Keratinocyte (primary cell): ENCODE data around the gene ZBTB33. TPM values are rescaled to one million over a fixed set of nuclear protein-coding genes. Genes with fewer than 3 reads are reported as not detected.

Experiments used
- DNase-seq: peaks from one replicate; pipeline ENCODE4 v3.0.0-alpha.2; 2011; ENCODE audit warnings: low read depth, missing footprints, low spot score
- FAIRE-seq: peaks from 2 replicates; lab custom pipeline; 2011; peaks lifted over from hg19 to GRCh38; lab: Jason Lieb, UNC
- H2AFZ ChIP-seq: 2 replicates; pipeline ENCODE4 v1.6.0; 2012; ENCODE audit warnings: low read length, control low read depth, inconsistent platforms; ENCODE audit not compliant: control insufficient read depth
- H3K27ac ChIP-seq: 2 replicates; pipeline ENCODE4 v1.5.1; 2011; ENCODE audit warnings: low read length; ENCODE audit not compliant: control insufficient read depth, insufficient read depth
- H3K27me3 ChIP-seq: 3 replicates; pipeline ENCODE4 v1.6.0; 2011; ENCODE audit warnings: low read length; ENCODE audit not compliant: control insufficient read depth, insufficient read depth; ENCODE audit errors: extremely low read depth
- H3K36me3 ChIP-seq, 2 experiments: 2 replicates in 1 of 2; 3 replicates in 1 of 2; pipeline ENCODE4 v1.5.1; 2011; ENCODE audit warnings: low read length in 2 of 2, mild to moderate bottlenecking in 1 of 2; ENCODE audit not compliant: control insufficient read depth in 2 of 2, insufficient read depth in 2 of 2; ENCODE audit errors: extremely low read depth in 1 of 2
- H3K4me1 ChIP-seq: 3 replicates; pipeline ENCODE4 v1.5.1; 2011; ENCODE audit warnings: low read length; ENCODE audit not compliant: control insufficient read depth, insufficient read depth; ENCODE audit errors: extremely low read depth
- H3K4me2 ChIP-seq: 3 replicates; pipeline ENCODE4 v1.6.0; 2011; ENCODE audit warnings: low read depth, low read length; ENCODE audit not compliant: control insufficient read depth, insufficient read depth; ENCODE audit errors: extremely low read depth
- H3K4me3 ChIP-seq, 3 experiments: fragments of 200-600 bp in 1 of 3; sonication (generic) in 1 of 3; 2 replicates in 2 of 3; 3 replicates in 1 of 3; pipeline ENCODE4 v1.5.1; 2011 to 2016; ENCODE audit warnings: low read length in 3 of 3, mild to moderate bottlenecking in 3 of 3, control low read depth in 2 of 3, inconsistent platforms in 1 of 3, low read depth in 1 of 3, mixed read lengths in 1 of 3, mixed run types in 1 of 3, moderate library complexity in 1 of 3; ENCODE audit not compliant: control insufficient read depth in 2 of 3, insufficient read depth in 2 of 3; ENCODE audit errors: extremely low read depth in 1 of 3
- H3K79me2 ChIP-seq: 2 replicates; pipeline ENCODE4 v1.6.0; 2012; ENCODE audit warnings: low read length; ENCODE audit not compliant: control insufficient read depth, insufficient read depth
- H3K9ac ChIP-seq: 3 replicates; pipeline ENCODE4 v1.6.0; 2011; ENCODE audit warnings: low read length; ENCODE audit not compliant: control insufficient read depth, insufficient read depth; ENCODE audit errors: extremely low read depth
- H3K9me1 ChIP-seq: 3 replicates; pipeline ENCODE4 v1.6.0; 2011; ENCODE audit warnings: low read length; ENCODE audit not compliant: control insufficient read depth, insufficient read depth; ENCODE audit errors: extremely low read depth
- H3K9me3 ChIP-seq: 2 replicates; pipeline ENCODE4 v1.5.1; 2012; ENCODE audit warnings: low read depth, low read length; ENCODE audit not compliant: control insufficient read depth
- H4K20me1 ChIP-seq: 3 replicates; pipeline ENCODE4 v1.6.0; 2011; ENCODE audit warnings: low read length; ENCODE audit not compliant: control insufficient read depth, insufficient read depth; ENCODE audit errors: extremely low read depth
- EZH2 ChIP-seq: IDR thresholded peaks from one replicate; pipeline ENCODE4 v1.6.1; 2012; ENCODE audit warnings: inconsistent platforms, mild to moderate bottlenecking, low read length, moderate library complexity
- dilution Hi-C: fragments of 300-500 bp; cut with MboI; formaldehyde crosslinking; loops from one replicate; pipeline ENCODE4 v1.7.0; 2020; ENCODE audit warnings: low sequenced_read_pairs; ENCODE audit not compliant: extremely low pct_ligation_motif_present
- polyA plus RNA-seq, 5 experiments: library from polyadenylated mRNA; depleted of rRNA in 3 of 5; stranded (reverse) in 3 of 5; stranded (forward) in 1 of 5; unstranded in 1 of 5; fragments of >200 nt; gene quantifications; 1 replicate in 1 of 5; 2 replicates in 3 of 5; 3 replicates in 1 of 5; pipeline versions ENCODE4 v1.2.1 to v1.2.3, GENCODE V29; 2011 to 2012; ENCODE audit warnings: missing spikeins in 2 of 5, low read depth in 1 of 5, low replicate concordance in 1 of 5
- TF ChIP-seq, protein P1 (sequence below), 3 experiments: IDR thresholded peaks in 1 of 3; conservative IDR thresholded peaks in 1 of 3; optimal IDR thresholded peaks in 1 of 3; 2 replicates in 2 of 3; 3 replicates in 1 of 3; pipeline versions ENCODE3 to v1.5.1; 2011; ENCODE audit warnings: low read length in 3 of 3, mild to moderate bottlenecking in 3 of 3, moderate library complexity in 2 of 3, control low read depth in 1 of 3, inconsistent platforms in 1 of 3; ENCODE audit not compliant: insufficient read depth in 2 of 3; ENCODE audit errors: extremely low read depth in 1 of 3

The ZBTB33 gene
- polyA plus RNA-seq, 1 donor (not counting 4 experiments of a cell fraction or from before 2014, with no cell fraction given): 13.4 TPM

DNA sequence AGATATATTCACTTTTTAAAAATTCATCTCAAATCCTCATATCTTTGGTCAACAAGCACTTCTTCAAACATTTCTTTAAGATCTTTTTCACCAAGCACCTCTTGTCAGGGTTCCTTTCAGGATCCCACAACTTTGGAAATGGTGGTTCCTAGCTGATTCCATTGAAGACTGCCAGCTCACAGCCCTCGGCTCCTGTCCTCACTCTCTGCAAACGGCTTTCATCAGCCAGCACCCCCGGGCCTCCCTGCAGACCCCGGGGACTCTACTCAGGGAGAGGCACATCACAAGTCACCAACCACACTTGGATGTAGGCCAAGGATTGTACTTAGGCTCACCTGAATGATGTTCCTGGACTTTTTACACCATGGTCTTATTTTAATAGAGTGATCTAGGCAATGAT lies 20.0 kb downstream of the ZBTB33 start:
- no peak for FAIRE-seq
- Histone ChIP-seq H3K27ac (no peak overlapping the region), H2AFZ (no peak overlapping the region), H3K9ac (no peak overlapping the region), H3K27me3 (no peaks in the 10 kb centered on the region), H3K4me1 (peaks cover 5% of the 10 kb centered on the region), H3K79me2 (no peaks in the 10 kb centered on the region), H3K9me1 (no peaks in the 10 kb centered on the region), H3K36me3 (no peaks in the 10 kb centered on the region), H3K4me2 (no peak overlapping the region), H3K4me3 (no peak overlapping the region), H3K9me3 (no peaks in the 10 kb centered on the region), H4K20me1 (no peaks in the 10 kb centered on the region)
- dilution Hi-C loops: no loop called here
- no peak for TF ChIP-seq EZH2
- TF ChIP-seq, protein P1, sequence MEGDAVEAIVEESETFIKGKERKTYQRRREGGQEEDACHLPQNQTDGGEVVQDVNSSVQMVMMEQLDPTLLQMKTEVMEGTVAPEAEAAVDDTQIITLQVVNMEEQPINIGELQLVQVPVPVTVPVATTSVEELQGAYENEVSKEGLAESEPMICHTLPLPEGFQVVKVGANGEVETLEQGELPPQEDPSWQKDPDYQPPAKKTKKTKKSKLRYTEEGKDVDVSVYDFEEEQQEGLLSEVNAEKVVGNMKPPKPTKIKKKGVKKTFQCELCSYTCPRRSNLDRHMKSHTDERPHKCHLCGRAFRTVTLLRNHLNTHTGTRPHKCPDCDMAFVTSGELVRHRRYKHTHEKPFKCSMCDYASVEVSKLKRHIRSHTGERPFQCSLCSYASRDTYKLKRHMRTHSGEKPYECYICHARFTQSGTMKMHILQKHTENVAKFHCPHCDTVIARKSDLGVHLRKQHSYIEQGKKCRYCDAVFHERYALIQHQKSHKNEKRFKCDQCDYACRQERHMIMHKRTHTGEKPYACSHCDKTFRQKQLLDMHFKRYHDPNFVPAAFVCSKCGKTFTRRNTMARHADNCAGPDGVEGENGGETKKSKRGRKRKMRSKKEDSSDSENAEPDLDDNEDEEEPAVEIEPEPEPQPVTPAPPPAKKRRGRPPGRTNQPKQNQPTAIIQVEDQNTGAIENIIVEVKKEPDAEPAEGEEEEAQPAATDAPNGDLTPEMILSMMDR (optimal IDR thresholded peaks at IDR 0.05 in 1 of 3, IDR thresholded peaks at IDR 0.05 in 1 of 3, conservative IDR thresholded peaks at IDR 0.05 in 1 of 3; ENCODE audit: extremely low read depth in 1 of 3, insufficient read depth in 2 of 3, low read length in 3 of 3): no peak
- no peak for DNase-seq

DNA sequence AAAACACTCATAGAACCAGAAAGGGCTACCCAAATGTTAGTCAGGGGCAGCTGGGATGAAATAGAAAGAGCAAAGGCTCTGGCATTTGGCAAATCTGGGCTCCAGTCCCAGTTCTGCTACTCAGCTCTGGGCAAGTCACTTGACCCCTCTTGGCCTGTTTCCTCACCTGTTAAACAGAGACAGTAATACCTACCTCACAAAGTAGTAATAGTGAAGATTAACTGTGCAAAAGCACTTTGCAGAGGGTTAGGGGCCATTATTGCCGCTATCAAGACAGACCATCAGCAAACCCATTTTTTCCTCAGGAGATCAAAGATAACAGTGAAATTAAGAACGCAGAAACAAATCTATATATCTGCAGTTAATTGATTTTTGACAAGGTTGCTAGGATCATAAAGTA lies 20.6 kb downstream of the ZBTB33 start:
- Histone ChIP-seq H3K9ac (no peak overlapping the region), H4K20me1 (no peaks in the 10 kb centered on the region), H3K27me3 (no peaks in the 10 kb centered on the region), H3K79me2 (no peaks in the 10 kb centered on the region), H3K9me3 (no peaks in the 10 kb centered on the region), H3K4me2 (no peak overlapping the region), H2AFZ (no peak overlapping the region), H3K9me1 (no peaks in the 10 kb centered on the region), H3K27ac (no peak overlapping the region), H3K4me3 (no peak overlapping the region), H3K36me3 (no peaks in the 10 kb centered on the region), H3K4me1 (peaks cover 5% of the 10 kb centered on the region)
- FAIRE-seq: no peak
- TF ChIP-seq, protein P1 (optimal IDR thresholded peaks at IDR 0.05 in 1 of 3, IDR thresholded peaks at IDR 0.05 in 1 of 3, conservative IDR thresholded peaks at IDR 0.05 in 1 of 3; ENCODE audit: extremely low read depth in 1 of 3, insufficient read depth in 2 of 3, low read length in 3 of 3): no peak
- no peak for TF ChIP-seq EZH2
- dilution Hi-C loops: no loop called here
- DNase-seq: no peak
